HEK293T (cell line): ENCODE data around the gene SLC13A3.

Experiments used
- CTCF ChIA-PET: fragments of 350-600 bp; formaldehyde crosslinking; extraction: SDS; loops from one replicate; lab custom pipeline; 2021; ENCODE audit warnings: antibody characterized with exemption, inconsistent platforms; lab: Yijun Ruan, JAX
- POLR2A ChIA-PET: fragments of 350-600 bp; formaldehyde crosslinking; extraction: SDS; loops from one replicate; lab custom pipeline; 2020; ENCODE audit warnings: antibody characterized with exemption, inconsistent platforms; lab: Yijun Ruan, JAX
- DNase-seq: peaks from one replicate; pipeline ENCODE4 v3.0.0; 2012; ENCODE audit warnings: mixed read lengths; ENCODE audit errors: extremely low spot score
- ARNT ChIP-seq: fragments of 450-650 bp; IDR thresholded peaks from 2 replicates; pipeline ENCODE4 v1.6.1; 2017; ENCODE audit warnings: mild to moderate bottlenecking
- BHLHE40 ChIP-seq: fragments of 450-650 bp; IDR thresholded peaks from 2 replicates; pipeline ENCODE4 v1.6.1; 2016; ENCODE audit warnings: mild to moderate bottlenecking, moderate library complexity, borderline replicate concordance
- CTBP1 ChIP-seq: fragments of 450-650 bp; IDR thresholded peaks from 2 replicates; pipeline ENCODE4 v1.6.1; 2016; ENCODE audit warnings: borderline replicate concordance
- ELF4 ChIP-seq: fragments of 450-650 bp; IDR thresholded peaks from 2 replicates; pipeline ENCODE4 v1.6.1; 2017; ENCODE audit warnings: antibody characterized with exemption
- FOXA1 ChIP-seq: fragments of 450-650 bp; IDR thresholded peaks from 2 replicates; pipeline ENCODE4 v1.6.1; 2016; ENCODE audit warnings: mild to moderate bottlenecking
- FOXK2 ChIP-seq: fragments of 450-650 bp; IDR thresholded peaks from 2 replicates; pipeline ENCODE4 v1.6.1; 2016; ENCODE audit warnings: mild to moderate bottlenecking
- FOXM1 ChIP-seq: fragments of 450-650 bp; IDR thresholded peaks from 2 replicates; pipeline ENCODE4 v1.6.1; 2017; ENCODE audit warnings: mild to moderate bottlenecking, borderline replicate concordance
- HDGF ChIP-seq: fragments of 450-650 bp; IDR thresholded peaks from 2 replicates; pipeline ENCODE4 v1.6.1; 2017; ENCODE audit warnings: antibody characterized with exemption, borderline replicate concordance
- L3MBTL2 ChIP-seq: fragments of 450-650 bp; conservative IDR thresholded peaks from 2 replicates; pipeline ENCODE4 v1.6.1; 2016; ENCODE audit warnings: mild to moderate bottlenecking
- LEF1 ChIP-seq: fragments of 450-650 bp; IDR thresholded peaks from 2 replicates; pipeline ENCODE4 v1.6.1; 2017; ENCODE audit warnings: mild to moderate bottlenecking, borderline replicate concordance
- NFRKB ChIP-seq: fragments of 450-650 bp; IDR thresholded peaks from 2 replicates; pipeline ENCODE4 v1.6.1; 2016; ENCODE audit warnings: mild to moderate bottlenecking, moderate library complexity
- SP1 ChIP-seq: fragments of 450-650 bp; IDR thresholded peaks from 2 replicates; pipeline ENCODE4 v1.6.1; 2017
- SUZ12 ChIP-seq: fragments of 450-650 bp; IDR thresholded peaks from 2 replicates; pipeline ENCODE4 v1.6.1; 2016; ENCODE audit warnings: mild to moderate bottlenecking
- TARDBP ChIP-seq: fragments of 450-650 bp; IDR thresholded peaks from 2 replicates; pipeline ENCODE4 v1.6.1; 2016
- ZNF384 ChIP-seq: fragments of 450-650 bp; IDR thresholded peaks from 2 replicates; pipeline ENCODE4 v1.6.1; 2016
- TF ChIP-seq, protein P1 (sequence below): fragments of 450-650 bp; IDR thresholded peaks from 2 replicates; pipeline ENCODE4 v1.6.1; 2016

The SLC13A3 gene

DNA sequence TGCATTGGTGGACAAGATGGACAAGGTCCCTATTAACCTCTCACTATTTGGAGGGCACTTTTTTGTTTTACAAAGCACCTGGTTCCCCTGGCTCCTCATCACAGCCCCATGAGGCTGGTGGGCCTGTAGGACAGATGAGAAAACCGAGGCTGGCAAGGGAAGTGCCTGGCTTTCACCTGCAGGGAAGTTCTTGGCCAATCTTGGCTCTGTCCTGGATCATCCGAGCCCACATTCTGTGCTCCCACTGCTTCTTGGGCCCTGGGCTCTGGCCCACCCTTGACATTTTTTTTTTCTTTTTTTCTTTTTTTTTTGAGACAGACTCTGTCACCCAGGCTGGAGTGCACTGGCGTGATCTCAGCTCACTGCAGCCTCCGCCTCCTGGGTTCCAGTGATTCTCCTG is 14.7 kb downstream of the SLC13A3 start:
- ChIA-PET POLR2A (no interaction called here), CTCF (no interaction called here)
- TF ChIP-seq L3MBTL2 (no peak), LEF1 (no peak), CTBP1 (no peak), FOXK2 (no peak), TARDBP (no peak), FOXA1 (no peak), BHLHE40 (no peak), SUZ12 (no peak), ZNF384 (no peak), HDGF (no peak), FOXM1 (no peak), ARNT (no peak), SP1 (no peak), NFRKB (no peak), ELF4 (no peak)
- TF ChIP-seq, protein P1, sequence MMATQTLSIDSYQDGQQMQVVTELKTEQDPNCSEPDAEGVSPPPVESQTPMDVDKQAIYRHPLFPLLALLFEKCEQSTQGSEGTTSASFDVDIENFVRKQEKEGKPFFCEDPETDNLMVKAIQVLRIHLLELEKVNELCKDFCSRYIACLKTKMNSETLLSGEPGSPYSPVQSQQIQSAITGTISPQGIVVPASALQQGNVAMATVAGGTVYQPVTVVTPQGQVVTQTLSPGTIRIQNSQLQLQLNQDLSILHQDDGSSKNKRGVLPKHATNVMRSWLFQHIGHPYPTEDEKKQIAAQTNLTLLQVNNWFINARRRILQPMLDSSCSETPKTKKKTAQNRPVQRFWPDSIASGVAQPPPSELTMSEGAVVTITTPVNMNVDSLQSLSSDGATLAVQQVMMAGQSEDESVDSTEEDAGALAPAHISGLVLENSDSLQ: no peak
- no peak for DNase-seq

- TF ChIP-seq SUZ12 (no peak), ZNF384 (no peak), L3MBTL2 (no peak), ELF4 (no peak), NFRKB (no peak), FOXA1 (no peak), LEF1 (no peak)
- TF ChIP-seq, protein P1: no peak
- CTCF ChIA-PET: no interaction called here
- POLR2A ChIA-PET: no interaction called here
- DNase-seq: no peak
Measured at GRCh38 chr20:46635514-46636136, 15.6 kb downstream of the SLC13A3 start.

DNA sequence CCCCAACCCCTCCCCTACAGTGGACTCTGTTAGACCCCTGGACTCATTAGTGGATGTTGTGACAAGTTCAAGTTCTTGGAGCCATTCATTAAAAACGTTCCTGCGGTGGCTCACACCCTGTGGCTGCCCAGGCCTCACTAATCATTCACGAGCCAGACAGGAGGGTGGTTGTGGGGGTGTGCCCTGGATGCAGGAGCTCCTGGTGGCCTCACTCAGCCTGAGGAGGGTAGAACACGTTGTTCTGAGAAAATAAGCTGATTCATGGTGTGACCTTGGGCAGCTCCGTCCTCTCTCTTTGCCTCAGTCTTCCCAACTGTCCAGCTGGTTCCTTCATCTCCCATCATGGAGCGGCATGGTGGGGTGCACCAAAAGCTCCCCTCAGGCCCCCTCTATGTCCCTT is 16.7 kb downstream of the SLC13A3 start:
- no peak for DNase-seq
- TF ChIP-seq FOXM1 (no peak), HDGF (no peak), SP1 (no peak), ARNT (no peak), L3MBTL2 (no peak), BHLHE40 (no peak), TARDBP (no peak), ZNF384 (no peak), ELF4 (no peak)
- TF ChIP-seq, protein P1: no peak
- POLR2A ChIA-PET: no interaction called here
- CTCF ChIA-PET: no interaction called here

GRCh38 chr20:46631874-46632446 is 19.3 kb downstream of the SLC13A3 start:
- POLR2A ChIA-PET: no interaction called here
- CTCF ChIA-PET: no interaction called here
- TF ChIP-seq ELF4: no peak
- no peak for TF ChIP-seq ZNF384
- no peak for TF ChIP-seq FOXK2
- TF ChIP-seq HDGF: no peak
- TF ChIP-seq LEF1: no peak
- TF ChIP-seq TARDBP: no peak
- no peak for TF ChIP-seq SUZ12
- no peak for TF ChIP-seq FOXM1
- TF ChIP-seq, protein P1: no peak
- TF ChIP-seq SP1: no peak
- TF ChIP-seq BHLHE40: no peak
- no peak for TF ChIP-seq FOXA1
- no peak for TF ChIP-seq NFRKB
- TF ChIP-seq ARNT: no peak
- TF ChIP-seq CTBP1: no peak
- TF ChIP-seq L3MBTL2: no peak
- no peak for DNase-seq

- ChIA-PET CTCF (no interaction called here), POLR2A (no interaction called here)
- TF ChIP-seq ARNT: no peak
- TF ChIP-seq CTBP1: no peak
- no peak for TF ChIP-seq FOXK2
- TF ChIP-seq FOXA1: no peak
- TF ChIP-seq L3MBTL2: no peak
- TF ChIP-seq, protein P1: no peak
- TF ChIP-seq ELF4: no peak
- TF ChIP-seq ZNF384: no peak
- TF ChIP-seq SP1: no peak
- TF ChIP-seq TARDBP: no peak
- no peak for TF ChIP-seq HDGF
- no peak for TF ChIP-seq LEF1
- no peak for TF ChIP-seq NFRKB
- no peak for TF ChIP-seq SUZ12
- no peak for TF ChIP-seq BHLHE40
- no peak for TF ChIP-seq FOXM1
- no peak for DNase-seq
Measured at GRCh38 chr20:46631212-46631869, 19.9 kb downstream of the SLC13A3 start.
